Psoas muscle (tissue), 8 donors: ENCODE data around the gene APIP. TPM values are rescaled to one million over a fixed set of nuclear protein-coding genes. Genes with fewer than 3 reads are reported as not detected.

ENCODE experiments used
- ATAC-seq, 4 donors: fragments of 200-7000 bp; cut with Tn5 transposase; one replicate each; pipeline ENCODE4 v1.9.1; 2020; ENCODE audit warnings: moderate library complexity in 3 of 4, mild to moderate bottlenecking in 2 of 4
- DNase-seq, 2 donors: peaks; one replicate each; pipeline ENCODE4 v3.0.0-alpha.2; 2020
- H3K27ac ChIP-seq: fragments of 200-600 bp; one replicate; pipeline ENCODE4 v1.8.0; 2022
- H3K27me3 ChIP-seq, 3 donors: fragments of 200-600 bp in 1 of 3; one replicate each; pipeline versions ENCODE4 v1.6.1 to v1.8.0; 2013 to 2022; ENCODE audit warnings: low read length in 2 of 3, mild to moderate bottlenecking in 2 of 3, moderate library complexity in 1 of 3; ENCODE audit not compliant: insufficient read depth in 3 of 3
- H3K36me3 ChIP-seq, 2 donors: fragments of 200-600 bp in 1 of 2; one replicate each; pipeline versions ENCODE4 v1.6.1 to v1.8.0; 2013 to 2022; ENCODE audit warnings: low read depth in 1 of 2, mild to moderate bottlenecking in 1 of 2, moderate library complexity in 1 of 2; ENCODE audit not compliant: insufficient read depth in 1 of 2
- H3K4me1 ChIP-seq: fragments of 200-600 bp; one replicate; pipeline ENCODE4 v1.8.0; 2022
- H3K4me3 ChIP-seq: fragments of 200-600 bp; one replicate; pipeline ENCODE4 v1.8.0; 2022; ENCODE audit warnings: mild to moderate bottlenecking
- H3K9me3 ChIP-seq: fragments of 200-600 bp; one replicate; pipeline ENCODE4 v1.8.0; 2022
- WGBS, 3 donors: extraction: QIAGEN DNeasy Blood & Tissue Kit; methylation state at CpG; one replicate each; pipeline versions ENCODE4 v1.1.6 to v1.1.7; 2013; 5-methylcytosine and 5-hydroxymethylcytosine counted together
- intact Hi-C, 2 donors: fragments of 100-400 bp; cut with DNase I; formaldehyde crosslinking; loops; one replicate each; pipeline versions ENCODE4 v1.11.0 to v1.14.2; 2022
- polyA plus RNA-seq, 3 donors: library from polyadenylated mRNA; stranded (reverse); fragments of 200-250 nt; gene quantifications; one replicate each; pipeline ENCODE4 v1.2.3, GENCODE V29; 2013
- total RNA-seq, 4 donors: library from RNA; stranded (reverse); fragmentation: NEBNext Ultra II Directional in 2 of 4; extraction: Animal tissue kit (Norgen Biotek cat#: 25700) in 2 of 4; gene quantifications; one replicate each; pipeline versions ENCODE4 v1.2.1 to v1.2.4, GENCODE V29; 2021 to 2023
- TF ChIP-seq, protein P1 (sequence below): fragments of 200-600 bp; IDR thresholded peaks from one replicate; pipeline ENCODE4 v1.8.0; 2022; ENCODE audit warnings: antibody characterized with exemption
- donor health status: healthy with polysubstance abuse.
- donor health status: DM: no; HTN: no; CAD: no; lungs with moderate emphysema.
- donor health status: Bipolar disorder and iron deficiency.
- donor health status: healthy.
- donor health status: DM: yes; HTN: yes; CAD: no.
- donor health status: DM: no; HTN: no; CAD: no.
- donor health status: DM: no; HTN: no; CAD: no.
- donor health status: DM: yes; HTN: yes; CAD: no.

APIP gene
- total and polyA plus RNA-seq, 7 donors: 24.1 to 47.2 (median 40.9) TPM

DNA sequence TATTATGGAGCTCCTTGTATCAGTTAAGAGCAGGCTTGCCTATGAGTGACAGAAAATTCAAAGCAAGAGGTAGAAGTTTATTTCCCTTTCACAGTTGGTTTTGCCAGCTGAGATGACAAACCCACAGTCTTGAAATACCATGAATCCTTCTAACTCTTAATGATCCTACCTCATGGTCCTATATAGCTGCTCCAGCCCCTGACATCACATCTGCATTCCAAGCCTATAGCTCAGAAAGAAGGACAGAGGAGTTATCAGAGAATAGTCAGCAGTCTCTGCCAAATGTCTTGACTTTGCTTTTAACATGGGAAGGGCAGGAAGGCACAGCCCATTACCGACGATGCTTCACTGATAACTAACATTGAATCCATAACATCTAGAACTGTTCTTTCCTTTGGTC is 76.2 kb downstream of the APIP start:
- no peak overlapping the region for H3K27ac ChIP-seq
- no peak overlapping the region for H3K4me3 ChIP-seq
- intact Hi-C loops: no loop called here
- H3K9me3 ChIP-seq: no peaks in the 10 kb centered on the region
- no peaks in the 10 kb centered on the region for H3K4me1 ChIP-seq
- no peak for DNase-seq
- TF ChIP-seq, protein P1, sequence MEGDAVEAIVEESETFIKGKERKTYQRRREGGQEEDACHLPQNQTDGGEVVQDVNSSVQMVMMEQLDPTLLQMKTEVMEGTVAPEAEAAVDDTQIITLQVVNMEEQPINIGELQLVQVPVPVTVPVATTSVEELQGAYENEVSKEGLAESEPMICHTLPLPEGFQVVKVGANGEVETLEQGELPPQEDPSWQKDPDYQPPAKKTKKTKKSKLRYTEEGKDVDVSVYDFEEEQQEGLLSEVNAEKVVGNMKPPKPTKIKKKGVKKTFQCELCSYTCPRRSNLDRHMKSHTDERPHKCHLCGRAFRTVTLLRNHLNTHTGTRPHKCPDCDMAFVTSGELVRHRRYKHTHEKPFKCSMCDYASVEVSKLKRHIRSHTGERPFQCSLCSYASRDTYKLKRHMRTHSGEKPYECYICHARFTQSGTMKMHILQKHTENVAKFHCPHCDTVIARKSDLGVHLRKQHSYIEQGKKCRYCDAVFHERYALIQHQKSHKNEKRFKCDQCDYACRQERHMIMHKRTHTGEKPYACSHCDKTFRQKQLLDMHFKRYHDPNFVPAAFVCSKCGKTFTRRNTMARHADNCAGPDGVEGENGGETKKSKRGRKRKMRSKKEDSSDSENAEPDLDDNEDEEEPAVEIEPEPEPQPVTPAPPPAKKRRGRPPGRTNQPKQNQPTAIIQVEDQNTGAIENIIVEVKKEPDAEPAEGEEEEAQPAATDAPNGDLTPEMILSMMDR: no peak
- H3K36me3 ChIP-seq: no peaks in the 10 kb centered on the region
- 95 to 100% (median 97%) methylated on average over 2 of the region's 2 CpGs for WGBS, 3 donors
- H3K27me3 ChIP-seq: peaks cover 0 to under 1% (median 0%) of the 10 kb centered on the region in 3 donors
- ATAC-seq: no peak

GRCh38 chr11:34836958-34837856 is 79.0 kb downstream of the APIP start:
- no peak for ATAC-seq
- WGBS, 3 donors: 69 to 75% (median 71%) methylated on average over 4 of the region's 4 CpGs

DNA sequence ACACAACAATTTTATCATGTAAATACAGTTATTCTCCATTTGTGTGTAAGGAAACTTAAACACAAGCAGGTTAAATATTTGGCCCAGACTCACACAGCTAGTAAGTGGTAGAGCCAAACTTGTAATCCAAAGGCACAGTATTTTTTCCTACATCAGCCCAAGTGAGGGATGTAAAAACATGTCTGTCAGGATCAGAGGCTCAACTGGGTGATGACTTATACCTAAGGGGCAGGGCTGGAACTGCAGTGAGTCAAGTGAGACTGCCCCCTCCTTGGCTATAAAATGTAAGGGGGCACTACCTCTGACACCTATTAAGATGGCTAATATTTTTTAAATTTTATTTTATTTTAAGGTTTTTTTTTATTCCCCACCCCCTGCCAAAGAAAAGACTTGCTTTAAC is 82.6 kb downstream of the APIP start:
- intact Hi-C loops: no loop called here
- no peaks in the 10 kb centered on the region for H3K9me3 ChIP-seq
- H3K4me1 ChIP-seq: no peaks in the 10 kb centered on the region
- no peak for ATAC-seq
- TF ChIP-seq, protein P1: no peak
- H3K27ac ChIP-seq: no peak overlapping the region
- H3K27me3 ChIP-seq: no peaks in the 10 kb centered on the region
- H3K4me3 ChIP-seq: no peak overlapping the region
- DNase-seq: no peak
- no peaks in the 10 kb centered on the region for H3K36me3 ChIP-seq

More at GRCh38 chr11:34836958-34837856, 79.0 kb downstream of the APIP start:
- no peaks in the 10 kb centered on the region for H3K4me1 ChIP-seq
- no peaks in the 10 kb centered on the region for H3K9me3 ChIP-seq
- H3K4me3 ChIP-seq: no peak overlapping the region
- H3K27me3 ChIP-seq: no peaks in the 10 kb centered on the region
- no peak for DNase-seq
- TF ChIP-seq, protein P1: no peak
- H3K36me3 ChIP-seq: no peaks in the 10 kb centered on the region
- intact Hi-C loops: no loop called here
- no peak overlapping the region for H3K27ac ChIP-seq

Other genes with a start within 250 kb of the APIP start
- gene PDHX, start 239 bp upstream of the APIP start, total RNA-seq: 100 to 1,000 TPM in 3 of 4 donors, 10 to 100 TPM in 1; 99.4 to 189 (median 101) TPM
- 100 to 1,000 TPM in 1 of 3 donors, 10 to 100 TPM in 2; 64.6 to 153 (median 93.5) TPM for gene PDHX, start 239 bp upstream of the APIP start, polyA plus RNA-seq
- gene CD44, start 222.8 kb upstream of the APIP start, total RNA-seq: 10 to 100 TPM; 23.2 to 35.4 (median 25.5) TPM
- gene CD44, start 222.8 kb upstream of the APIP start, polyA plus RNA-seq: 1 to 10 TPM; 3.4 to 9.9 (median 9.8) TPM